ENCODE results near the gene LEKR1.

Gene LEKR1

DNA sequence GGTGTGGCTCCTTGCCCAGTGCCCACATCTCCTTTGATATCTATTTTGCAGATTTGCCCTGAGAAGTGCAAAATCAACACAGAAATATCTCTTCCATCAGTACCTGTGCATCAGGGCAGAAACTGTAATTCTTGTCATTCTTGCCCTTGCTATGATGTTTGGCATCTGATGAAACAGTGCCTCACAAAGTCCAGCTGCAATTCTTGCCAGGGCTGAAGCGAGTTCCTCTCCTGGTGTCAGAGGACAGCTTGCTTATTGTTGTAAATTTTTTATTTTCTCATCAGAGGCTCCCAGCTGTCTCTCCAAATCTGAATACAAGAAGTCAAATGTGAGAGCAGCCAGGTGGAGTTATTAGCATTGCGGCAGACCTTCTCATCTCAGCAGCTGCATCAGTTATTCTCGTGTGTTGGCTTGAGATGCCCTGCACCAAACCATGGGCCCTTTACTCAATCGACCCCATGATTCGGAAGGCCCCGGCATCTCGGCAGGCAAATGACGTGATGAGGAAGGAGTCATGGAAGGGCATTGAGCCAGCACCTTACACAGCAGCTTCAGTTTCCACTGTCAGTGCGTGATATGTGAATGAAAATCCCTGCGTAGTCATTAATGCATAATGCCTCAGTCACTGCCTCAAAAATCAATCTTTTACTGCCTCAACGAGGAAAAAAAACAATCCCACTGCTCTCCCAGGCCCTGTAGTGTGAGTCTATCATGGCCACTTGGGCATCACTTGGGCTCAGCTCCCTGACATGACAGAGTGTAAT lies 240.4 kb downstream of the LEKR1 start:
- ATAC-seq: no peak
- TF ChIP-seq CSDC2 (CRISPR knock-in tag; IDR thresholded peaks at IDR 0.05) (no peak), ZNF8 (CRISPR knock-in tag; IDR thresholded peaks at IDR 0.05) (no peak), ZFP30 (CRISPR knock-in tag; IDR thresholded peaks at IDR 0.05) (no peak), POU6F1 (CRISPR knock-in tag; IDR thresholded peaks at IDR 0.05; ENCODE audit: borderline replicate concordance, low read depth) (no peak)

GRCh38 chr3:157067114-157067513 lies 241.0 kb downstream of the LEKR1 start:
- ATAC-seq: no peak
- TF ChIP-seq TCF4 (CRISPR knock-in tag; IDR thresholded peaks at IDR 0.05; ENCODE audit: borderline replicate concordance) (no peak), TOX (CRISPR knock-in tag; IDR thresholded peaks at IDR 0.05; ENCODE audit: borderline replicate concordance) (no peak), ISL1 (CRISPR knock-in tag; IDR thresholded peaks at IDR 0.05) (no peak), OSR1 (CRISPR knock-in tag; IDR thresholded peaks at IDR 0.05) (no peak), ESRRG (CRISPR knock-in tag; IDR thresholded peaks at IDR 0.05) (no peak)

DNA sequence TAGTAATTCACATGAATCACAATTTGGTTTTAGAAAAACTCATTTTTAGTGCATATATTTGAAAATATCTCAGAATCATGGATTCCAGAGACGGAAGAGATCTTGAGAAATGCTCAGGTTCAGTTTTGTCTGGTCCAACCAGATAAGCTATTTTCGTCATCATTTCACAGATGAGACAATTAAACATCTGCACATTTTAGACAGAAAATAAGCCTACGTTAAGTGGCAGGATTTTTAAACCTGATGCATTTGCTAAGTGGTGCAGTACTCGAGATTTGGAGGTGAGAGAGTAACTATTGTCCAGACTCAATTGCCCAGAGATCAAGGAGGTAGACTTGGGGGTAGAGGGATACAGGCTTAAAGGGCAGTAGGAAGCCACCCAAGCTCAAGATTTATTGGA lies 243.3 kb downstream of the LEKR1 start:
- no peak for ATAC-seq
- TF ChIP-seq BACH2 (CRISPR knock-in tag; IDR thresholded peaks at IDR 0.05; ENCODE audit: borderline replicate concordance): no peak
- no peak for TF ChIP-seq GLIS3 (CRISPR knock-in tag; IDR thresholded peaks at IDR 0.05)
- TF ChIP-seq PPARA (CRISPR knock-in tag; IDR thresholded peaks at IDR 0.05; ENCODE audit: borderline replicate concordance): no peak
- no peak for TF ChIP-seq POU6F1 (CRISPR knock-in tag; IDR thresholded peaks at IDR 0.05; ENCODE audit: borderline replicate concordance, low read depth)
- TF ChIP-seq, protein P1, sequence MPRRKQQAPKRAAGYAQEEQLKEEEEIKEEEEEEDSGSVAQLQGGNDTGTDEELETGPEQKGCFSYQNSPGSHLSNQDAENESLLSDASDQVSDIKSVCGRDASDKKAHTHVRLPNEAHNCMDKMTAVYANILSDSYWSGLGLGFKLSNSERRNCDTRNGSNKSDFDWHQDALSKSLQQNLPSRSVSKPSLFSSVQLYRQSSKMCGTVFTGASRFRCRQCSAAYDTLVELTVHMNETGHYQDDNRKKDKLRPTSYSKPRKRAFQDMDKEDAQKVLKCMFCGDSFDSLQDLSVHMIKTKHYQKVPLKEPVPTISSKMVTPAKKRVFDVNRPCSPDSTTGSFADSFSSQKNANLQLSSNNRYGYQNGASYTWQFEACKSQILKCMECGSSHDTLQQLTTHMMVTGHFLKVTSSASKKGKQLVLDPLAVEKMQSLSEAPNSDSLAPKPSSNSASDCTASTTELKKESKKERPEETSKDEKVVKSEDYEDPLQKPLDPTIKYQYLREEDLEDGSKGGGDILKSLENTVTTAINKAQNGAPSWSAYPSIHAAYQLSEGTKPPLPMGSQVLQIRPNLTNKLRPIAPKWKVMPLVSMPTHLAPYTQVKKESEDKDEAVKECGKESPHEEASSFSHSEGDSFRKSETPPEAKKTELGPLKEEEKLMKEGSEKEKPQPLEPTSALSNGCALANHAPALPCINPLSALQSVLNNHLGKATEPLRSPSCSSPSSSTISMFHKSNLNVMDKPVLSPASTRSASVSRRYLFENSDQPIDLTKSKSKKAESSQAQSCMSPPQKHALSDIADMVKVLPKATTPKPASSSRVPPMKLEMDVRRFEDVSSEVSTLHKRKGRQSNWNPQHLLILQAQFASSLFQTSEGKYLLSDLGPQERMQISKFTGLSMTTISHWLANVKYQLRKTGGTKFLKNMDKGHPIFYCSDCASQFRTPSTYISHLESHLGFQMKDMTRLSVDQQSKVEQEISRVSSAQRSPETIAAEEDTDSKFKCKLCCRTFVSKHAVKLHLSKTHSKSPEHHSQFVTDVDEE (CRISPR knock-in tag; IDR thresholded peaks at IDR 0.05): no peak
- no peak for TF ChIP-seq ESRRG (CRISPR knock-in tag; IDR thresholded peaks at IDR 0.05)
- no peak for TF ChIP-seq ZC3H10 (CRISPR knock-in tag; IDR thresholded peaks at IDR 0.05)
- TF ChIP-seq ZNF565 (CRISPR knock-in tag; conservative IDR thresholded peaks at IDR 0.05; ENCODE audit: low read depth): no peak
- TF ChIP-seq, protein P2, sequence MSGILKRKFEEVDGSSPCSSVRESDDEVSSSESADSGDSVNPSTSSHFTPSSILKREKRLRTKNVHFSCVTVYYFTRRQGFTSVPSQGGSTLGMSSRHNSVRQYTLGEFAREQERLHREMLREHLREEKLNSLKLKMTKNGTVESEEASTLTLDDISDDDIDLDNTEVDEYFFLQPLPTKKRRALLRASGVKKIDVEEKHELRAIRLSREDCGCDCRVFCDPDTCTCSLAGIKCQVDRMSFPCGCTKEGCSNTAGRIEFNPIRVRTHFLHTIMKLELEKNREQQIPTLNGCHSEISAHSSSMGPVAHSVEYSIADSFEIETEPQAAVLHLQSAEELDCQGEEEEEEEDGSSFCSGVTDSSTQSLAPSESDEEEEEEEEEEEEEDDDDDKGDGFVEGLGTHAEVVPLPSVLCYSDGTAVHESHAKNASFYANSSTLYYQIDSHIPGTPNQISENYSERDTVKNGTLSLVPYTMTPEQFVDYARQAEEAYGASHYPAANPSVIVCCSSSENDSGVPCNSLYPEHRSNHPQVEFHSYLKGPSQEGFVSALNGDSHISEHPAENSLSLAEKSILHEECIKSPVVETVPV (CRISPR knock-in tag; IDR thresholded peaks at IDR 0.05): no peak
- no peak for TF ChIP-seq ZFP30 (CRISPR knock-in tag; IDR thresholded peaks at IDR 0.05)

- TF ChIP-seq, protein P3, sequence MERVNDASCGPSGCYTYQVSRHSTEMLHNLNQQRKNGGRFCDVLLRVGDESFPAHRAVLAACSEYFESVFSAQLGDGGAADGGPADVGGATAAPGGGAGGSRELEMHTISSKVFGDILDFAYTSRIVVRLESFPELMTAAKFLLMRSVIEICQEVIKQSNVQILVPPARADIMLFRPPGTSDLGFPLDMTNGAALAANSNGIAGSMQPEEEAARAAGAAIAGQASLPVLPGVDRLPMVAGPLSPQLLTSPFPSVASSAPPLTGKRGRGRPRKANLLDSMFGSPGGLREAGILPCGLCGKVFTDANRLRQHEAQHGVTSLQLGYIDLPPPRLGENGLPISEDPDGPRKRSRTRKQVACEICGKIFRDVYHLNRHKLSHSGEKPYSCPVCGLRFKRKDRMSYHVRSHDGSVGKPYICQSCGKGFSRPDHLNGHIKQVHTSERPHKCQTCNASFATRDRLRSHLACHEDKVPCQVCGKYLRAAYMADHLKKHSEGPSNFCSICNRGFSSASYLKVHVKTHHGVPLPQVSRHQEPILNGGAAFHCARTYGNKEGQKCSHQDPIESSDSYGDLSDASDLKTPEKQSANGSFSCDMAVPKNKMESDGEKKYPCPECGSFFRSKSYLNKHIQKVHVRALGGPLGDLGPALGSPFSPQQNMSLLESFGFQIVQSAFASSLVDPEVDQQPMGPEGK (CRISPR knock-in tag; IDR thresholded peaks at IDR 0.05; ENCODE audit: borderline replicate concordance): no peak
- no peak for TF ChIP-seq OSR1 (CRISPR knock-in tag; IDR thresholded peaks at IDR 0.05)
- no peak for TF ChIP-seq ARNTL (CRISPR knock-in tag; IDR thresholded peaks at IDR 0.05; ENCODE audit: borderline replicate concordance, low read depth)
- TF ChIP-seq SNAI2 (CRISPR knock-in tag; IDR thresholded peaks at IDR 0.05): no peak
- TF ChIP-seq POU6F1 (CRISPR knock-in tag; IDR thresholded peaks at IDR 0.05; ENCODE audit: borderline replicate concordance, low read depth): no peak
- TF ChIP-seq PPARA (CRISPR knock-in tag; IDR thresholded peaks at IDR 0.05; ENCODE audit: borderline replicate concordance): no peak
- no peak for TF ChIP-seq ZNF8 (CRISPR knock-in tag; IDR thresholded peaks at IDR 0.05)
- TF ChIP-seq, protein P2 (CRISPR knock-in tag; IDR thresholded peaks at IDR 0.05): no peak
- ATAC-seq: no peak
These were observed 243.9 kb downstream of the LEKR1 start for GRCh38 chr3:157069846-157070677.
